Activated CD4-positive, alpha-beta T cell treated with anti-CD3 and anti-CD28 coated beads, Interleukin-2, amount 10 ng/mL, durations not matched to agents 24 days and 14 days (primary cell): ENCODE results near the gene ARRDC3. TPM values are rescaled to one million over a fixed set of nuclear protein-coding genes. Genes with fewer than 3 reads are reported as not detected.

Experiments
- DNase-seq: peaks from one replicate; pipeline ENCODE4 v3.0.0; 2022
- H3K27ac Mint-ChIP-seq: one replicate; pipeline ENCODE4 v1.8.0; 2022; ENCODE audit warnings: mild to moderate bottlenecking, mixed read lengths
- H3K27me3 Mint-ChIP-seq: one replicate; pipeline ENCODE4 v1.8.0; 2022; ENCODE audit warnings: mixed read lengths
- H3K36me3 Mint-ChIP-seq: one replicate; pipeline ENCODE4 v1.8.0; 2022; ENCODE audit warnings: low read depth, mild to moderate bottlenecking, mixed read lengths
- H3K4me1 Mint-ChIP-seq: one replicate; pipeline ENCODE4 v1.8.0; 2021; ENCODE audit warnings: mixed read lengths
- H3K4me3 Mint-ChIP-seq: one replicate; pipeline ENCODE4 v1.8.0; 2022; ENCODE audit warnings: mild to moderate bottlenecking, moderate library complexity, mixed read lengths
- H3K9me3 Mint-ChIP-seq: one replicate; pipeline ENCODE4 v1.8.0; 2021; ENCODE audit warnings: mixed read lengths
- intact Hi-C: fragments of 100-400 bp; cut with micrococcal nuclease; formaldehyde crosslinking; loops from one replicate; pipeline ENCODE4 v1.15.1; 2023
- total RNA-seq: library from RNA; stranded (reverse); gene quantifications from 2 replicates; pipeline ENCODE4 v1.2.3, GENCODE V29; 2022

The ARRDC3 gene
- total RNA-seq, result 12.4 and 13.1 TPM in 2 replicates

DNA sequence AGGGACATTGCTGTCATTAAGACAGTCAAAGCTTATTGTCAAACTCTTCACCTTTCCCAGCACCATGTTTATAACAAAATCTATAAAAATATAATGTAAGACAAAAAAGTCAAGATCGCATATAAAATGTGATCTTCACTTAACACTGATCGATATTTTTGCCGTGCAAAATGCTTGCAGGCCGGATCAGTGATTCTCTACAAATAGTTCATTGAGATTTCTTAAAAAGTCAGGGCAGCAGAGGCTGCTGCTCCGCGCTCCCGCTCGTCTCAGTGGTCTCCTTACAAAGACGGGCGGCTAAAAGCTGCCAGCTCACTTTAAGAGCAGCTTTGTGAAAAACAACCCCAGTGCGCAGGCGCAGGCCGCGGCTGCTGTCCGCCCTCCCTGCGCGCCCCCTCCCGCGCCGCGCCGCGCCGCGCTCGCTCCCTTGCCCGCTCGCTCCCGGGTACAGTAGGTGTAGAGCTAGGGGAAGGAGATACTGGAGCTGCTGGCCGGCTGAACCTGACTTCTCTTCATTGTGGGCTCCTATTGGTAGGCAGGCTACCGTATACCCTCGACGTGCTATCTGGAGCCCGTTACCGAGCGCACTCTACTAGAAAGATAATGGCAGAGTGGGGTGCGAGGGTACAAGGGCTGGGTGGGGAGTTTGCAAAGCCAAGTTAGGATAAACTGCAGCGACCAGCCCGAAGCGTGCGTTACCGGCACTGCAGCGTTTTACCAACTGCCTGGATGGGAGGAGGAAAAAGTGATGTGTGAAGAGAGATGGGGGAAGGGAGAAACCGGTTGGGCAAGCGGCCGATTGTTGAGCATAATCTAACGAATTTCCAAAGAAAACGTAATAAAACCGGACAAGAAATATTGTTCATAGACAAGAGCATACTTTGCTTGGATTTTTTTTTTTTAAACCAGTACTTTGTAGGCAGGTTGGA lies at the start of gene ARRDC3:
ARRDC3 (minus strand) TSS at position 291 of the 929 bp plus-strand sequence; CDS start at position 66, 225 bp downstream.
- H3K27ac Mint-ChIP-seq, result peak within 1 kb of the TSS; percentile 99
- no peaks in the 10 kb centered on the region for H3K9me3 Mint-ChIP-seq
- peaks cover 4% of the 10 kb centered on the region for H3K27me3 Mint-ChIP-seq
- peak; percentile 99 for DNase-seq
- H3K36me3 Mint-ChIP-seq, result peaks cover 2% of the 10 kb centered on the region
- H3K4me1 Mint-ChIP-seq, result peaks cover 24% of the 10 kb centered on the region
- intact Hi-C loops, result loop anchor here (1.0 to 5.0 kb wide), 5 partner anchors 22 to 911 kb away; partner anchors contain the start of genes MBLAC2 and POLR3G
- peak within 1 kb of the TSS; percentile 94 for H3K4me3 Mint-ChIP-seq

GRCh38 chr5:91430949-91431348 lies 47.8 kb upstream of the ARRDC3 start:
- Mint-ChIP-seq H3K9me3 (no peaks in the 10 kb centered on the region), H3K27ac (no peak overlapping the region), H3K27me3 (no peaks in the 10 kb centered on the region), H3K36me3 (no peaks in the 10 kb centered on the region), H3K4me1 (peaks cover 14% of the 10 kb centered on the region), H3K4me3 (no peak overlapping the region)
- no peak for DNase-seq
- intact Hi-C loops, result no loop called here

GRCh38 chr5:91424638-91425436 lies 41.7 kb upstream of the ARRDC3 start:
- no peak for DNase-seq
- Mint-ChIP-seq H3K27me3 (peaks cover 3% of the 10 kb centered on the region), H3K9me3 (no peaks in the 10 kb centered on the region), H3K4me1 (no peaks in the 10 kb centered on the region), H3K27ac (no peak overlapping the region), H3K4me3 (no peak overlapping the region), H3K36me3 (no peaks in the 10 kb centered on the region)
- intact Hi-C loops, result no loop called here

GRCh38 chr5:91423871-91424270 lies 40.8 kb upstream of the ARRDC3 start:
- no peak for DNase-seq
- Mint-ChIP-seq H3K4me3 (no peak overlapping the region), H3K27ac (no peak overlapping the region), H3K27me3 (peaks cover 3% of the 10 kb centered on the region), H3K4me1 (no peaks in the 10 kb centered on the region), H3K36me3 (no peaks in the 10 kb centered on the region), H3K9me3 (no peaks in the 10 kb centered on the region)
- intact Hi-C loops, result no loop called here

GRCh38 chr5:91420879-91421278 lies 37.8 kb upstream of the ARRDC3 start:
- Mint-ChIP-seq H3K27me3 (peaks cover 5% of the 10 kb centered on the region), H3K36me3 (no peaks in the 10 kb centered on the region), H3K9me3 (no peaks in the 10 kb centered on the region), H3K27ac (no peak overlapping the region), H3K4me3 (no peak overlapping the region), H3K4me1 (no peaks in the 10 kb centered on the region)
- no peak for DNase-seq
- intact Hi-C loops, result no loop called here

DNA sequence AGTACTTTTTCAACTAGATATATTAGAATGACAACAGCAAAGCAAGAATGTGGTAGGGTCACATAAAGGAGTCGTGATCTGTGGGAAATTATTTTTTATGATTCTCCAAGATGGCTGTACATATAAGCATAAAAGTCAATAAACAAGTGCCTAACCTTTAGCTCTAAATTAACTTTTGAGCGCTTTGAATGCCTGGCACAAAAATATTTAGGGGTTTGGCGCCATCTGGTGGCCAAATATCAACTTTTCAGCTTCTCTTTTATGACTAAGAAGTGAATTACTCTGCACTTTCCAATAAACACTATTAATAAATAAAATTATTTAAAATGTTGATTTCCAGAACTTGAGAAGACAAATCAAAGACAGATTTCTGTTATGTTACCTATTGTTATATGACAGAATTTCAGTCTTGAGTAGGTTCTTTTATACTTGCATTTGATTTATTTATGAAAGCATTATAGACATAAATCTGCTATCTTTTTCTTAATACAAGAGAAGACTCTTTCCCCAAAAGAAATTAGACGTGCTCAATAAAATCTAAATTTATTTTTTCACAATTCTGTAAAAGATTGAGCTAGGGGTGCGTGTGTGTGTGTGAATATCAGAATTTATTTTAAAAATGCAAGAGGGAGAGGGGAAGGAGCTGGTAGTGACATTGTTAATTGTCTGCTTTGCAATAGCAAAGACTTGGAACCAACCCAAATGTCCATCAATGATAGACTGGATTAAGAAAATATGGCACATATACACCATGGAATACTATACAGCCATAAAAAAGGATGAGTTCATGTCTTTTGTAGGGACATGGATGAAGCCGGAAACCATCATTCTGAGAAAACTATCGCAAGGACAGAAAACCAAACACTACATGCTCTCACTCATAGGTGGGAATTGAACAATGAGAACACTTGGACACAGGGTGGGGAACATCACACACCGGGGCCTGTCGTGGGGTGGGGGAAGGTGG lies 36.7 kb upstream of the ARRDC3 start:
- intact Hi-C loops, result loop anchor here (1.0 to 2.0 kb wide), 5 partner anchors 35 to 554 kb away; no protein-coding TSS in a partner anchor
- no peak overlapping the region for H3K4me3 Mint-ChIP-seq
- no peaks in the 10 kb centered on the region for H3K4me1 Mint-ChIP-seq
- H3K27me3 Mint-ChIP-seq, result peaks cover 6% of the 10 kb centered on the region
- no peaks in the 10 kb centered on the region for H3K36me3 Mint-ChIP-seq
- DNase-seq, result peak; percentile 88
- H3K27ac Mint-ChIP-seq, result no peak overlapping the region
- no peaks in the 10 kb centered on the region for H3K9me3 Mint-ChIP-seq

DNA sequence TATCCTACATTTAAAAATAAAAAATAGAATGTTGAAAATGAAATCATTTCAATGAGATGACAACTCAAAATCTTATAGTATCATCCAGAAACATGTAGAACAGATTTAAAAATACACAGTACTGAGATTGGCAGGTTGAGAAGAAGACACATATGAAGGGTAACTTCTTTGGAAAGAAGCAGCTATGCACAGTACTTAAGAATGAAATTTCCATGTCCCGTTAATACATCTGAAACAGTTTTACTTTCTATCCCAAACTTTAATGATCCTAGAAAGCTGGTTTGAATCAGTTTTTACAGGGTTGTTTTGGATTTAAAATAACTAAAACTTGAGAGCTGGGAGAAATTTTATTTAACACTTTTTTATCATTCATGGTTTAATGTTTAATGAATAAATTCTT lies 36.0 kb upstream of the ARRDC3 start:
- Mint-ChIP-seq H3K27ac (no peak overlapping the region), H3K9me3 (no peaks in the 10 kb centered on the region), H3K4me3 (no peak overlapping the region), H3K27me3 (peaks cover 6% of the 10 kb centered on the region), H3K4me1 (no peaks in the 10 kb centered on the region), H3K36me3 (no peaks in the 10 kb centered on the region)
- DNase-seq, result no peak
- intact Hi-C loops, result loop anchor here (1.0 to 2.0 kb wide), 5 partner anchors 34 to 553 kb away; no protein-coding TSS in a partner anchor

- Mint-ChIP-seq H3K36me3 (no peaks in the 10 kb centered on the region), H3K27me3 (peaks cover 6% of the 10 kb centered on the region), H3K9me3 (no peaks in the 10 kb centered on the region), H3K4me1 (no peaks in the 10 kb centered on the region), H3K27ac (no peak overlapping the region), H3K4me3 (no peak overlapping the region)
- intact Hi-C loops, result loop anchor here (2.0 kb wide), 1 partner anchor 33 kb away; no protein-coding TSS in a partner anchor
- DNase-seq, result no peak
Measured at GRCh38 chr5:91418158-91418557, 35.0 kb upstream of the ARRDC3 start.

GRCh38 chr5:91417219-91417618 lies 34.1 kb upstream of the ARRDC3 start:
- Mint-ChIP-seq H3K9me3 (no peaks in the 10 kb centered on the region), H3K36me3 (no peaks in the 10 kb centered on the region), H3K27me3 (peaks cover 4% of the 10 kb centered on the region), H3K4me1 (no peaks in the 10 kb centered on the region), H3K4me3 (no peak overlapping the region), H3K27ac (no peak overlapping the region)
- intact Hi-C loops, result no loop called here
- no peak for DNase-seq

- intact Hi-C loops, result no loop called here
- no peak for DNase-seq
- H3K27ac Mint-ChIP-seq, result no peak overlapping the region
- no peaks in the 10 kb centered on the region for H3K4me1 Mint-ChIP-seq
- no peaks in the 10 kb centered on the region for H3K9me3 Mint-ChIP-seq
- no peak overlapping the region for H3K4me3 Mint-ChIP-seq
- no peaks in the 10 kb centered on the region for H3K36me3 Mint-ChIP-seq
- H3K27me3 Mint-ChIP-seq, result peaks cover 4% of the 10 kb centered on the region
Measured at GRCh38 chr5:91416491-91416890, 33.4 kb upstream of the ARRDC3 start.

DNA sequence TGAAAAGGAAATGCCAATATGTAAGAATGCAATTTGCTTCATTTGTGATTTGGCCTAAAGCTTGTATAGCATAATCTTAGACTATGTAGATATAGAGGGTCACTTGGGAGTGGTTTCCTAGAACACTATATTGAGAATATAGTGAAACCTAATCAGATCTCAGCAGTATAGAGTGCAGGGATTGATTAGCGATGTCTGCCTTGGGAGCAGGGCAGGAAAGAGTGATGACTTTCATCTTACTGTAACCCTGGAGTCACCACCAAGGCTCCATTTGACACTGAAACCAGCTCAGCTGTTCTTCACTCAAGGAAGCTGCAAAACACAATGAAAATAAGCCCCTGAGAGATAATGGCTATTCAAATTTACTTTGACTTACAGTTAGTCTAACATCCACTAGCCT lies 26.2 kb upstream of the ARRDC3 start:
- Mint-ChIP-seq H3K36me3 (no peaks in the 10 kb centered on the region), H3K27me3 (no peaks in the 10 kb centered on the region), H3K9me3 (no peaks in the 10 kb centered on the region), H3K4me3 (no peak overlapping the region), H3K27ac (no peak overlapping the region), H3K4me1 (no peaks in the 10 kb centered on the region)
- DNase-seq, result no peak
- intact Hi-C loops, result no loop called here

DNA sequence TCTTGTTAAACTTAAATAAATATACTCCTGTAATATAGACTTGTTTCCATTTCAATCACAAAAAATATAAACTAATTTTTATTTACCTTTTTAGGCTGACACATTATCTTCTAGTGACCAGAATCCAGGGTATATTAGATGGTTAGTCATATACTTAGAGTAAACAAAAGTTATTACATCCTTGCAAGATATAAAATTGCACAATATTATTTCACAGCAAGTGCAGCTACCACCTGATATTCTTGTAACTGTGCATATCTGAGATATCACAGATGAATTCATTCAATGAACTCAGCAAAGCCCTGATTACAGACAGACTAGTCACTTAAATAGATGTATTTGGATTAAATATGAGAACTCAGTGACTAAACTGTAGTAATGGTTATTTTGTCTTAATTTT lies 25.6 kb upstream of the ARRDC3 start:
- intact Hi-C loops, result no loop called here
- Mint-ChIP-seq H3K4me3 (no peak overlapping the region), H3K27me3 (no peaks in the 10 kb centered on the region), H3K9me3 (no peaks in the 10 kb centered on the region), H3K4me1 (no peaks in the 10 kb centered on the region), H3K27ac (no peak overlapping the region), H3K36me3 (no peaks in the 10 kb centered on the region)
- no peak for DNase-seq

GRCh38 chr5:91407204-91407603 lies 24.1 kb upstream of the ARRDC3 start:
- no peaks in the 10 kb centered on the region for H3K36me3 Mint-ChIP-seq
- H3K4me3 Mint-ChIP-seq, result no peak overlapping the region
- no peaks in the 10 kb centered on the region for H3K9me3 Mint-ChIP-seq
- H3K27me3 Mint-ChIP-seq, result no peaks in the 10 kb centered on the region
- no peak for DNase-seq
- H3K4me1 Mint-ChIP-seq, result no peaks in the 10 kb centered on the region
- intact Hi-C loops, result no loop called here
- H3K27ac Mint-ChIP-seq, result no peak overlapping the region
